DMS79 treated with DMSO at 0.1 percent for 48 hours (cell line): ENCODE measurements around the gene GSS.
"Not testable (repeated sequence)": the region's sequence is repeated elsewhere in the genome, so short reads cannot be mapped to it uniquely, and the experiment has no call there.

Experiments
- DNase-seq: peaks from one replicate; lab custom pipeline; 2025; lab: John Stamatoyannopoulos, UW

The GSS gene

GRCh38 chr20:34907616-34908469 lies 47.8 kb downstream of the GSS start:
- DNase-seq = peak; percentile 35

- no peak for DNase-seq
Observed at GRCh38 chr20:34904202-34904621, 51.4 kb downstream of the GSS start.

- not testable (repeated sequence) for DNase-seq
Observed at GRCh38 chr20:34898731-34899130, 56.9 kb downstream of the GSS start.

- DNase-seq = not testable (repeated sequence)
Observed at GRCh38 chr20:34898129-34898528, 57.5 kb downstream of the GSS start.

- DNase-seq = no peak
Observed at GRCh38 chr20:34896086-34896621, 59.5 kb downstream of the GSS start.

- DNase-seq = no peak
Observed at GRCh38 chr20:34895465-34895864, 60.1 kb downstream of the GSS start.

- no peak for DNase-seq
Observed at GRCh38 chr20:34894723-34895122, 60.9 kb downstream of the GSS start.

- DNase-seq = no peak
Observed at GRCh38 chr20:34892671-34893070, 62.9 kb downstream of the GSS start.

- no peak for DNase-seq
Observed at GRCh38 chr20:34891166-34892062, 64.2 kb downstream of the GSS start.

- no peak for DNase-seq
Observed at GRCh38 chr20:34888468-34888867, 67.1 kb downstream of the GSS start.

GRCh38 chr20:34887023-34887422 lies 68.6 kb downstream of the GSS start:
- DNase-seq = no peak

- DNase-seq = no peak
Observed at GRCh38 chr20:34886122-34886521, 69.5 kb downstream of the GSS start.

- DNase-seq = no peak
Observed at GRCh38 chr20:34884260-34884659, 71.3 kb downstream of the GSS start.

GRCh38 chr20:34883809-34884208 lies 71.8 kb downstream of the GSS start:
- DNase-seq = no peak

- DNase-seq = no peak
Observed at GRCh38 chr20:34883087-34883688, 72.4 kb downstream of the GSS start.

GRCh38 chr20:34881689-34882088 lies 73.9 kb downstream of the GSS start:
- DNase-seq = no peak

GRCh38 chr20:34880971-34881370 lies 74.6 kb downstream of the GSS start:
- DNase-seq = not testable (repeated sequence)

GRCh38 chr20:34880215-34880850 lies 75.3 kb downstream of the GSS start:
- no peak for DNase-seq
